Smooth muscle cell (in vitro differentiated cells): Measurements from ENCODE around the gene SOD2. TPM values are rescaled to one million over a fixed set of nuclear protein-coding genes. Genes with fewer than 3 reads are reported as not detected.
A peak's percentile ranks its signal among the peaks of the same experiment; 100 is the strongest.
"Not testable (repeated sequence)": the region's sequence is repeated elsewhere in the genome, so short reads cannot be mapped to it uniquely, and the experiment has no call there.

Experiments used
- DNase-seq: peaks from one replicate; lab custom pipeline; 2025; ENCODE audit not compliant: unreplicated experiment; lab: John Stamatoyannopoulos, UW
- H2AFZ ChIP-seq: fragments of 200-600 bp; sonication (generic); 2 replicates; pipeline ENCODE4 v1.6.0; 2016; ENCODE audit warnings: antibody characterized with exemption, low read depth, mild to moderate bottlenecking
- H3F3A ChIP-seq: fragments of 200-600 bp; sonication (generic); 2 replicates; pipeline ENCODE4 v1.6.0; 2017; ENCODE audit warnings: antibody characterized with exemption, low read depth
- H3K27ac ChIP-seq: fragments of 200-600 bp; sonication (generic); 2 replicates; pipeline ENCODE4 v1.5.1; 2016; ENCODE audit warnings: low read depth, mild to moderate bottlenecking
- H3K27me3 ChIP-seq: fragments of 200-600 bp; sonication (generic); 2 replicates; pipeline ENCODE4 v1.6.1; 2016; ENCODE audit warnings: low read depth, mild to moderate bottlenecking
- H3K36me3 ChIP-seq: fragments of 200-600 bp; sonication (generic); 2 replicates; pipeline ENCODE4 v1.5.1; 2016; ENCODE audit warnings: low read depth
- H3K4me1 ChIP-seq: fragments of 200-600 bp; sonication (generic); 2 replicates; pipeline ENCODE4 v1.5.1; 2016; ENCODE audit warnings: low read depth
- H3K4me2 ChIP-seq: fragments of 200-600 bp; sonication (generic); 2 replicates; pipeline ENCODE4 v1.6.0; 2016; ENCODE audit warnings: mild to moderate bottlenecking
- H3K4me3 ChIP-seq: fragments of 200-600 bp; sonication (generic); 2 replicates; pipeline ENCODE4 v1.5.1; 2016; ENCODE audit warnings: mild to moderate bottlenecking
- H3K79me2 ChIP-seq: fragments of 200-600 bp; sonication (generic); 2 replicates; pipeline ENCODE4 v1.6.0; 2016; ENCODE audit warnings: low read depth, mild to moderate bottlenecking
- H3K9ac ChIP-seq: fragments of 200-600 bp; sonication (generic); 2 replicates; pipeline ENCODE4 v1.6.0; 2016; ENCODE audit warnings: low read depth
- H3K9me3 ChIP-seq: fragments of 200-600 bp; sonication (generic); replicated peaks from 2 replicates; pipeline ENCODE4 v1.5.1; 2016; ENCODE audit warnings: low read depth
- H4K20me1 ChIP-seq: fragments of 200-600 bp; sonication (generic); 2 replicates; pipeline ENCODE4 v1.6.0; 2016; ENCODE audit warnings: low read depth
- whole genome bisulfite sequencing: methylation state at CpG from one replicate; pipeline ENCODE4 v1.1.7; 2016; ENCODE audit warnings: low lambda C conversion rate; 5-methylcytosine and 5-hydroxymethylcytosine counted together
- polyA plus RNA-seq: library from polyadenylated mRNA; unstranded; fragments of >200 nt; fragmentation: Nextera tagmentation; extraction: Ambion mirVana; gene quantifications from 2 replicates; pipeline ENCODE4 v1.2.1, GENCODE V29; 2016
- total RNA-seq: library from RNA; depleted of rRNA; stranded (reverse); fragments of >200 nt; gene quantifications from 2 replicates; pipeline ENCODE4 v1.2.3, GENCODE V29; 2014
- TF ChIP-seq, protein P1 (sequence below): fragments of 200-600 bp; sonication (generic); IDR thresholded peaks from 2 replicates; pipeline ENCODE4 v1.5.1; 2017; ENCODE audit warnings: borderline replicate concordance, mild to moderate bottlenecking, antibody characterized with exemption; ENCODE audit not compliant: insufficient read depth, poor library complexity, severe bottlenecking

Gene SOD2
- total and polyA plus RNA-seq, 2 experiments from 2014 or later, result 53.2 to 69.4 TPM

DNA sequence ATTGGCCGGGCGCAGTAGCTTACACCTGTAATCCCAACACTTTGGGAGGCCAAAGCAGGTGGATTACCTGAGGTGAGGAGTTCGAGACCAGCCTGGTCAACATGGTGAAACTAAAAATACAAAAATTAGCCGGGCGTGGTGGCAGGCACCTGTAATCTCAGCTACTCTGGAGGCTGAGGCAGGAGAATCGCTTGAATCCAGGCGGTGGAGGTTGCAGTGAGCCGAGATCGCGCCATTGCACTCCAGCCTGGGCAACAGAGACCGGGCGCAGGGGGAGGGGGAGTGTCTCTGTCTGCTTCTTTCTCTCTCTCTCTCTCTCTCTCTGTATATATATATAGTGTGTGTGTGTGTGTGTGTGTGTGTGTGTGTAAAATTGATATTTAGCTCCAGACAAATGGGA is 39.5 kb upstream of the SOD2 start:
- H3K27me3 ChIP-seq, H3F3A ChIP-seq, H3K4me2 ChIP-seq, H3K27ac ChIP-seq, H3K9ac ChIP-seq, DNase-seq, H3K36me3 ChIP-seq, H3K4me3 ChIP-seq, H2AFZ ChIP-seq, H3K9me3 ChIP-seq: not testable (repeated sequence)
- H4K20me1 ChIP-seq, result peaks cover 94% of the 10 kb centered on the region
- 98% methylated on average over 12 of the region's 12 CpGs for WGBS
- H3K79me2 ChIP-seq, result peaks cover 100% of the 10 kb centered on the region
- peaks cover 18% of the 10 kb centered on the region for H3K4me1 ChIP-seq

DNA sequence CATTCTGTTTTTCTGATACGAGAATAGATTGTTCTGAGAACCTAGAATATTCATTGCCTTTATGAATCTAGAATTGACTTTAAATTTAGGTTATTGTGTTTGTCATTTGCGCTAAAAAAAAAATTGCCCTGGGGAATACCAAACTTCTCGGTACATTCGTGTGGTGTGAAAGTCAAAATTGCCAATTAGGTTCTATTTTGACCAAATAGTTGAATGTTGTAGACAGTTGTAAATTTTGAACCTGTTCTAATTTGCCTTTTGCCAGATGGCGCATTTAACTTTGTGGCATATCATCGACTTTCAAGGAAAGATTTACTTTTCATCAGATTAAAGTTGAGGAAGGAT is 37.3 kb upstream of the SOD2 start:
- no peak for DNase-seq
- 92% methylated on average over 6 of the region's 6 CpGs for WGBS
- TF ChIP-seq, protein P1, sequence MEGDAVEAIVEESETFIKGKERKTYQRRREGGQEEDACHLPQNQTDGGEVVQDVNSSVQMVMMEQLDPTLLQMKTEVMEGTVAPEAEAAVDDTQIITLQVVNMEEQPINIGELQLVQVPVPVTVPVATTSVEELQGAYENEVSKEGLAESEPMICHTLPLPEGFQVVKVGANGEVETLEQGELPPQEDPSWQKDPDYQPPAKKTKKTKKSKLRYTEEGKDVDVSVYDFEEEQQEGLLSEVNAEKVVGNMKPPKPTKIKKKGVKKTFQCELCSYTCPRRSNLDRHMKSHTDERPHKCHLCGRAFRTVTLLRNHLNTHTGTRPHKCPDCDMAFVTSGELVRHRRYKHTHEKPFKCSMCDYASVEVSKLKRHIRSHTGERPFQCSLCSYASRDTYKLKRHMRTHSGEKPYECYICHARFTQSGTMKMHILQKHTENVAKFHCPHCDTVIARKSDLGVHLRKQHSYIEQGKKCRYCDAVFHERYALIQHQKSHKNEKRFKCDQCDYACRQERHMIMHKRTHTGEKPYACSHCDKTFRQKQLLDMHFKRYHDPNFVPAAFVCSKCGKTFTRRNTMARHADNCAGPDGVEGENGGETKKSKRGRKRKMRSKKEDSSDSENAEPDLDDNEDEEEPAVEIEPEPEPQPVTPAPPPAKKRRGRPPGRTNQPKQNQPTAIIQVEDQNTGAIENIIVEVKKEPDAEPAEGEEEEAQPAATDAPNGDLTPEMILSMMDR, result no peak
- Histone ChIP-seq H3K27ac (peak overlapping the region; percentile 99), H3K36me3 (no peaks in the 10 kb centered on the region), H3K27me3 (no peaks in the 10 kb centered on the region), H3K4me2 (peak overlapping the region; percentile 98), H2AFZ (no peak overlapping the region), H3K79me2 (peaks cover 90% of the 10 kb centered on the region), H4K20me1 (peaks cover 72% of the 10 kb centered on the region), H3K4me3 (peak overlapping the region; percentile 77), H3K4me1 (peaks cover 25% of the 10 kb centered on the region), H3K9me3 (no peaks in the 10 kb centered on the region), H3K9ac (no peak overlapping the region), H3F3A (peaks cover 5% of the 10 kb centered on the region)

- Histone ChIP-seq H3K4me2 (peak overlapping the region; percentile 98), H3K9ac (peak overlapping the region; percentile 98), H3F3A (peaks cover 5% of the 10 kb centered on the region), H4K20me1 (peaks cover 66% of the 10 kb centered on the region), H3K9me3 (no peaks in the 10 kb centered on the region), H3K36me3 (no peaks in the 10 kb centered on the region), H3K27ac (peak overlapping the region; percentile 99), H2AFZ (no peak overlapping the region), H3K27me3 (no peaks in the 10 kb centered on the region), H3K4me3 (peak overlapping the region; percentile 77), H3K4me1 (peaks cover 25% of the 10 kb centered on the region), H3K79me2 (peaks cover 90% of the 10 kb centered on the region)
- TF ChIP-seq, protein P1, result no peak
- no peak for DNase-seq
- WGBS, result 57% methylated on average over 4 of the region's 4 CpGs
These were observed 36.7 kb upstream of the SOD2 start for GRCh38 chr6:159729598-159730331.

DNA sequence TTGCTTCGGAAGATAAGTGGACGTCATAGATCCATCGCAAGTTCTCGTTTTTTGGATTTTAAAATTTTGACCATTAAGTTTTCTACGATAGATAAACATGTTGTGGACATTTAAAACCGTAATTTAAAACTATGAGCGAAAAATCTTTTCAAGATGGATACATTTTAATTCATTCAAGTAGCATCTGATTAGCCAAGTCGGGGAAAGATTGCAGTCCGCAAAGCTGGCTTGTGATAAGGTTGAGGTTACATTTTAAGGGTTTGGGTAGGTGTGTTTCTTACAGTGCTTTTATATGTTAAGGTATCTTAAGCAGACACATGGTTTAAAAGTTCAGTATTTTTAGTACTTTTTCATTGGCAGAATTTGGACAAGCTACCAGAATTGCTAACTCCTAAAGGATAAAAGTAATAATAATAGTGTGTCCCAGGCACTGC is 35.5 kb upstream of the SOD2 start:
- Histone ChIP-seq H2AFZ (no peak overlapping the region), H3K36me3 (no peaks in the 10 kb centered on the region), H3K9me3 (no peaks in the 10 kb centered on the region), H3K4me1 (peaks cover 25% of the 10 kb centered on the region), H3K4me2 (peak overlapping the region; percentile 98), H3K79me2 (peaks cover 89% of the 10 kb centered on the region), H4K20me1 (peaks cover 54% of the 10 kb centered on the region), H3K27me3 (no peaks in the 10 kb centered on the region), H3F3A (peaks cover 5% of the 10 kb centered on the region), H3K4me3 (peak overlapping the region; percentile 77), H3K27ac (peak overlapping the region; percentile 99), H3K9ac (peak overlapping the region; percentile 98)
- under 1% methylated on average over 9 of the region's 9 CpGs for WGBS
- TF ChIP-seq, protein P1, result no peak
- no peak for DNase-seq
